HepG2 (cell line): Measurements from ENCODE around the gene ARL4C.

ENCODE experiments used
- CTCF ChIP-seq: sonication (generic); formaldehyde crosslinking; IDR thresholded peaks from 2 replicates; pipeline ENCODE4 v1.5.0; 2020; ENCODE audit warnings: mild to moderate bottlenecking, missing genetic modification reagents, moderate library complexity
- DMTF1 ChIP-seq: sonication (generic); formaldehyde crosslinking; IDR thresholded peaks from 2 replicates; pipeline ENCODE4 v1.4.0; 2020; ENCODE audit warnings: mild to moderate bottlenecking, missing genetic modification reagents
- HIVEP1 ChIP-seq: sonication (generic); formaldehyde crosslinking; IDR thresholded peaks from 2 replicates; pipeline ENCODE4 v1.4.0; 2020; ENCODE audit warnings: mild to moderate bottlenecking, missing genetic modification reagents
- HNRNPL ChIP-seq: fragments of 200-400 bp; formaldehyde crosslinking; IDR thresholded peaks from 2 replicates; pipeline ENCODE4 v1.6.1; 2017; ENCODE audit warnings: mild to moderate bottlenecking, low read depth, low read length
- NAIF1 ChIP-seq: sonication (generic); formaldehyde crosslinking; IDR thresholded peaks from 2 replicates; pipeline ENCODE4 v1.5.0; 2020; ENCODE audit warnings: mild to moderate bottlenecking, missing genetic modification reagents, borderline replicate concordance
- NR1H2 ChIP-seq: sonication (generic); formaldehyde crosslinking; IDR thresholded peaks from 2 replicates; pipeline ENCODE4 v1.8.1; 2022; ENCODE audit warnings: low read depth, missing genetic modification reagents, borderline replicate concordance
- PRDM10 ChIP-seq: sonication (generic); formaldehyde crosslinking; IDR thresholded peaks from 2 replicates; pipeline ENCODE4 v1.4.0; 2020; ENCODE audit warnings: low read depth, missing genetic modification reagents
- REST ChIP-seq, 2 experiments: IDR thresholded peaks; 2 replicates each; pipeline ENCODE4 v1.6.1; 2011 to 2012; ENCODE audit warnings: low read length in 2 of 2, borderline replicate concordance in 1 of 2, low read depth in 1 of 2, mild to moderate bottlenecking in 1 of 2, moderate library complexity in 1 of 2
- TAF1 ChIP-seq: sonication (generic); formaldehyde crosslinking; IDR thresholded peaks from 2 replicates; pipeline ENCODE4 v1.4.0; 2020; ENCODE audit warnings: missing genetic modification reagents
- TCF7L2 ChIP-seq: IDR thresholded peaks from 2 replicates; pipeline ENCODE4 v1.6.1; 2011; ENCODE audit warnings: mild to moderate bottlenecking, low read depth, low read length, moderate library complexity
- USF2 ChIP-seq, 2 experiments: sonication (generic) in 1 of 2; formaldehyde crosslinking in 1 of 2; IDR thresholded peaks; 2 replicates each; pipeline versions ENCODE4 v1.5.1 to v1.6.1; 2011 to 2020; ENCODE audit warnings: borderline replicate concordance in 1 of 2, low read depth in 1 of 2, low read length in 1 of 2, mild to moderate bottlenecking in 1 of 2, missing genetic modification reagents in 1 of 2, moderate library complexity in 1 of 2
- ZBTB1 ChIP-seq: sonication (generic); formaldehyde crosslinking; IDR thresholded peaks from 2 replicates; pipeline ENCODE4 v1.4.0; 2020; ENCODE audit warnings: missing genetic modification reagents, borderline replicate concordance
- ZNF121 ChIP-seq: sonication (generic); formaldehyde crosslinking; IDR thresholded peaks from 2 replicates; pipeline ENCODE4 v1.5.0; 2020; ENCODE audit warnings: mild to moderate bottlenecking, missing genetic modification reagents

- TF ChIP-seq HIVEP1 (CRISPR knock-in tag) (no peak), PRDM10 (no peak), ZBTB1 (no peak), CTCF (CRISPR knock-in tag) (no peak), ZNF121 (no peak), REST (IDR thresholded peaks at IDR 0.05; ENCODE audit: borderline replicate concordance in 1 of 2, low read depth in 1 of 2, low read length in 2 of 2) (no peak), TAF1 (CRISPR knock-in tag) (no peak), DMTF1 (CRISPR knock-in tag) (no peak), HNRNPL (no peak), NR1H2 (CRISPR knock-in tag) (no peak), TCF7L2 (no peak), NAIF1 (CRISPR knock-in tag) (no peak), USF2 (IDR thresholded peaks at IDR 0.05; ENCODE audit: low read depth, low read length) (no peak), USF2 (CRISPR knock-in tag; IDR thresholded peaks at IDR 0.05; ENCODE audit: borderline replicate concordance) (no peak)
Observed at GRCh38 chr2:234450431-234451124, 46.3 kb downstream of the ARL4C start.
